ENCODE measurements around the gene FHOD3.

- no peak for TF ChIP-seq POLR2A (IDR thresholded peaks at IDR 0.05)
- TF ChIP-seq, protein P1, sequence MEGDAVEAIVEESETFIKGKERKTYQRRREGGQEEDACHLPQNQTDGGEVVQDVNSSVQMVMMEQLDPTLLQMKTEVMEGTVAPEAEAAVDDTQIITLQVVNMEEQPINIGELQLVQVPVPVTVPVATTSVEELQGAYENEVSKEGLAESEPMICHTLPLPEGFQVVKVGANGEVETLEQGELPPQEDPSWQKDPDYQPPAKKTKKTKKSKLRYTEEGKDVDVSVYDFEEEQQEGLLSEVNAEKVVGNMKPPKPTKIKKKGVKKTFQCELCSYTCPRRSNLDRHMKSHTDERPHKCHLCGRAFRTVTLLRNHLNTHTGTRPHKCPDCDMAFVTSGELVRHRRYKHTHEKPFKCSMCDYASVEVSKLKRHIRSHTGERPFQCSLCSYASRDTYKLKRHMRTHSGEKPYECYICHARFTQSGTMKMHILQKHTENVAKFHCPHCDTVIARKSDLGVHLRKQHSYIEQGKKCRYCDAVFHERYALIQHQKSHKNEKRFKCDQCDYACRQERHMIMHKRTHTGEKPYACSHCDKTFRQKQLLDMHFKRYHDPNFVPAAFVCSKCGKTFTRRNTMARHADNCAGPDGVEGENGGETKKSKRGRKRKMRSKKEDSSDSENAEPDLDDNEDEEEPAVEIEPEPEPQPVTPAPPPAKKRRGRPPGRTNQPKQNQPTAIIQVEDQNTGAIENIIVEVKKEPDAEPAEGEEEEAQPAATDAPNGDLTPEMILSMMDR (IDR thresholded peaks at IDR 0.05 in 8 of 11, conservative IDR thresholded peaks at IDR 0.05 in 3 of 11) = no peak
These were observed 495.2 kb downstream of the FHOD3 start for GRCh38 chr18:36792634-36793283.

Measured in spleen (tissue), 7 donors.